Measurements from ENCODE around the gene UGT3A1.
"Not testable (repeated sequence)": the region's sequence is repeated elsewhere in the genome, so short reads cannot be mapped to it uniquely, and the experiment has no call there.

The UGT3A1 gene

GRCh38 chr5:35990941-35991611 is at the start of gene UGT3A1:
TSS of gene UGT3A1 (minus strand) at chr5:35991390. CDS start at chr5:35991240, 150 bp downstream.
- DNase-seq = no peak

GRCh38 chr5:36035696-36036095 is 44.5 kb upstream of the UGT3A1 start:
- DNase-seq = no peak

- not testable (repeated sequence) for DNase-seq
These were observed 43.4 kb upstream of the UGT3A1 start for GRCh38 chr5:36034536-36035134.

- DNase-seq = no peak
These were observed 42.3 kb upstream of the UGT3A1 start for GRCh38 chr5:36033486-36033885.

GRCh38 chr5:36033047-36033446 is 41.9 kb upstream of the UGT3A1 start:
- DNase-seq = no peak

GRCh38 chr5:36031223-36031622 is 40.0 kb upstream of the UGT3A1 start:
- DNase-seq = no peak

GRCh38 chr5:36029914-36030313 is 38.7 kb upstream of the UGT3A1 start:
- DNase-seq = no peak

- no peak for DNase-seq
These were observed 37.8 kb upstream of the UGT3A1 start for GRCh38 chr5:36028816-36029465.

GRCh38 chr5:36027711-36028110 is 36.5 kb upstream of the UGT3A1 start:
- DNase-seq = no peak

- DNase-seq = no peak
These were observed 35.7 kb upstream of the UGT3A1 start for GRCh38 chr5:36026706-36027465.

GRCh38 chr5:36022246-36022645 is 31.1 kb upstream of the UGT3A1 start:
- DNase-seq = not testable (repeated sequence)

- DNase-seq = not testable (repeated sequence)
These were observed 28.4 kb upstream of the UGT3A1 start for GRCh38 chr5:36019584-36019983.

GRCh38 chr5:36017622-36018021 is 26.4 kb upstream of the UGT3A1 start:
- DNase-seq = no peak

- no peak for DNase-seq
These were observed 25.8 kb upstream of the UGT3A1 start for GRCh38 chr5:36017004-36017403.

- no peak for DNase-seq
These were observed 22.0 kb upstream of the UGT3A1 start for GRCh38 chr5:36013182-36013581.

GRCh38 chr5:36009698-36010097 is 18.5 kb upstream of the UGT3A1 start:
- no peak for DNase-seq

- no peak for DNase-seq
These were observed 16.2 kb upstream of the UGT3A1 start for GRCh38 chr5:36007366-36007765.

GRCh38 chr5:36006163-36006562 is 15.0 kb upstream of the UGT3A1 start:
- no peak for DNase-seq

- DNase-seq = no peak
These were observed 9.8 kb upstream of the UGT3A1 start for GRCh38 chr5:36001032-36001431.

GRCh38 chr5:35999547-35999946 is 8.4 kb upstream of the UGT3A1 start:
- DNase-seq = no peak

GRCh38 chr5:35996076-35996475 is 4.9 kb upstream of the UGT3A1 start:
- no peak for DNase-seq

- no peak for DNase-seq
These were observed 670 bp downstream of the UGT3A1 start for GRCh38 chr5:35990520-35990919.

GRCh38 chr5:35988529-35988928 is 2.7 kb downstream of the UGT3A1 start:
- DNase-seq = no peak

GRCh38 chr5:35987776-35988175 is 3.4 kb downstream of the UGT3A1 start:
- no peak for DNase-seq

All from bone marrow (tissue), 2 donors.